Osteocyte (in vitro differentiated cells): ENCODE results near the gene AHNAK2. TPM values are rescaled to one million over a fixed set of nuclear protein-coding genes. Genes with fewer than 3 reads are reported as not detected.

Source experiments
- DNase-seq: peaks from one replicate; pipeline ENCODE4 v3.0.0; 2021; ENCODE audit warnings: mixed read lengths; ENCODE audit not compliant: unreplicated experiment; ENCODE audit errors: extremely low spot score
- H3K27ac Mint-ChIP-seq: one replicate; pipeline ENCODE4 v1.8.0; 2021; ENCODE audit warnings: mild to moderate bottlenecking, mixed read lengths; ENCODE audit not compliant: unreplicated experiment
- H3K27me3 Mint-ChIP-seq: one replicate; pipeline ENCODE4 v1.8.0; 2021; ENCODE audit warnings: mixed read lengths; ENCODE audit not compliant: unreplicated experiment
- H3K36me3 Mint-ChIP-seq: one replicate; pipeline ENCODE4 v1.8.0; 2021; ENCODE audit warnings: mixed read lengths; ENCODE audit not compliant: unreplicated experiment
- H3K4me1 Mint-ChIP-seq: one replicate; pipeline ENCODE4 v1.8.0; 2021; ENCODE audit warnings: mixed read lengths; ENCODE audit not compliant: unreplicated experiment
- H3K4me3 Mint-ChIP-seq: one replicate; pipeline ENCODE4 v1.8.0; 2021; ENCODE audit warnings: mild to moderate bottlenecking, moderate library complexity, mixed read lengths; ENCODE audit not compliant: unreplicated experiment
- H3K9me3 Mint-ChIP-seq: one replicate; pipeline ENCODE4 v1.8.0; 2021; ENCODE audit warnings: mixed read lengths; ENCODE audit not compliant: unreplicated experiment
- total RNA-seq: library from RNA; stranded (reverse); gene quantifications from 2 replicates; pipeline ENCODE4 v1.2.1, GENCODE V29; 2021
- TF ChIP-seq, protein P1 (sequence below): fragments of 200-600 bp; sonication (generic); IDR thresholded peaks from 2 replicates; pipeline ENCODE4 v1.5.0; 2021; ENCODE audit warnings: antibody characterized with exemption, mild to moderate bottlenecking, moderate library complexity

The AHNAK2 gene
- total RNA-seq, 1 donor from 2014 or later, result 145 TPM

- no peak for DNase-seq
- Mint-ChIP-seq H3K36me3 (peaks cover 6% of the 10 kb centered on the region), H3K27ac (no peak overlapping the region), H3K9me3 (no peaks in the 10 kb centered on the region), H3K27me3 (no peaks in the 10 kb centered on the region), H3K4me3 (no peak overlapping the region), H3K4me1 (peaks cover 37% of the 10 kb centered on the region)
- TF ChIP-seq, protein P1, sequence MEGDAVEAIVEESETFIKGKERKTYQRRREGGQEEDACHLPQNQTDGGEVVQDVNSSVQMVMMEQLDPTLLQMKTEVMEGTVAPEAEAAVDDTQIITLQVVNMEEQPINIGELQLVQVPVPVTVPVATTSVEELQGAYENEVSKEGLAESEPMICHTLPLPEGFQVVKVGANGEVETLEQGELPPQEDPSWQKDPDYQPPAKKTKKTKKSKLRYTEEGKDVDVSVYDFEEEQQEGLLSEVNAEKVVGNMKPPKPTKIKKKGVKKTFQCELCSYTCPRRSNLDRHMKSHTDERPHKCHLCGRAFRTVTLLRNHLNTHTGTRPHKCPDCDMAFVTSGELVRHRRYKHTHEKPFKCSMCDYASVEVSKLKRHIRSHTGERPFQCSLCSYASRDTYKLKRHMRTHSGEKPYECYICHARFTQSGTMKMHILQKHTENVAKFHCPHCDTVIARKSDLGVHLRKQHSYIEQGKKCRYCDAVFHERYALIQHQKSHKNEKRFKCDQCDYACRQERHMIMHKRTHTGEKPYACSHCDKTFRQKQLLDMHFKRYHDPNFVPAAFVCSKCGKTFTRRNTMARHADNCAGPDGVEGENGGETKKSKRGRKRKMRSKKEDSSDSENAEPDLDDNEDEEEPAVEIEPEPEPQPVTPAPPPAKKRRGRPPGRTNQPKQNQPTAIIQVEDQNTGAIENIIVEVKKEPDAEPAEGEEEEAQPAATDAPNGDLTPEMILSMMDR, result no peak
These were observed 33.3 kb upstream of the AHNAK2 start for GRCh38 chr14:105011312-105011990.

DNA sequence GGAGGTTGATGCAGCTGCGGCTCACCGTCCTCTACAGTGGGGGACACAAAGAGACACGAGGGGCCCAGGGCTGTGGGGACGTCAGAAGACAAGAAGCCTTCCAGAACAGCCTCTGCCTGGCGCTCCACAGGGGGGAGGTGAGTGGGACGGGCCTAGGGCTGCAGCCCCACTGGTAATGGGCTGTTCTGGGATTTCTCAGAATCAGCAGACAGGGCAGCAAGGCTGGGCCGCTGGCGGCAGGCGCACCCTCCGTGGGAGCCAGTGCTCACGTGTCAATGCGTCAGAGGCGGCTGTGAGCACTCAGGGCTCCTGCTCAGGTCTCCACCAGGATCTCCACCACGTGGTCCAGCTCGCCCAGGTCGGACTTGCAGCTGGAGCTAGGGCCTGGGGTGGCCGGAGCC lies 32.7 kb upstream of the AHNAK2 start:
- no peak for DNase-seq
- TF ChIP-seq, protein P1, result no peak
- no peak overlapping the region for H3K4me3 Mint-ChIP-seq

DNA sequence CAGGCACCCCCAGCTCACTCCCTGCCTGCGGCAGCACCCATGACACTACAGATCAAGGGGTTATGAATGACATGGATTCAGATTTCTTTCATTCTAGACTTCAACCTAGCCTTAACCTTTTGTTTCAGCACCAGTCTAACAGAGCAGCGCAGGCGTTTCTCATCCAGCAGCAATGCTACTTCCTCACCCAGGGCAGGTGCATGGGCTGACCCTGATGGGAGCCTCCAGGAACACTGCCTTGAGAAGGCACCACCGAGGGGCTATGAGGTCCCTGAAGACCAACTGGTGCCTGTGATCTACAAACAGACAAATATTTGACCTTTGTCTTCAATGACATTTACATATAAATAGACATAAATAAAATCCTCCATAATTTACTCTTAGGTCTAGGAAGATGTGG lies 31.9 kb upstream of the AHNAK2 start:
- H3K27me3 Mint-ChIP-seq, result no peaks in the 10 kb centered on the region
- DNase-seq, result no peak
- peaks cover 6% of the 10 kb centered on the region for H3K36me3 Mint-ChIP-seq
- peaks cover 30% of the 10 kb centered on the region for H3K4me1 Mint-ChIP-seq
- H3K27ac Mint-ChIP-seq, result no peak overlapping the region
- H3K4me3 Mint-ChIP-seq, result no peak overlapping the region
- TF ChIP-seq, protein P1, result no peak
- no peaks in the 10 kb centered on the region for H3K9me3 Mint-ChIP-seq

More for the DNA sequence above, 32.7 kb upstream of the AHNAK2 start:
- Mint-ChIP-seq H3K36me3 (peaks cover 6% of the 10 kb centered on the region), H3K9me3 (no peaks in the 10 kb centered on the region), H3K4me1 (peaks cover 33% of the 10 kb centered on the region), H3K27me3 (no peaks in the 10 kb centered on the region), H3K27ac (no peak overlapping the region)

- no peaks in the 10 kb centered on the region for H3K9me3 Mint-ChIP-seq
- H3K27ac Mint-ChIP-seq, result no peak overlapping the region
- DNase-seq, result no peak
- H3K4me1 Mint-ChIP-seq, result peaks cover 8% of the 10 kb centered on the region
- H3K4me3 Mint-ChIP-seq, result no peak overlapping the region
- no peaks in the 10 kb centered on the region for H3K27me3 Mint-ChIP-seq
- H3K36me3 Mint-ChIP-seq, result peaks cover 6% of the 10 kb centered on the region
- TF ChIP-seq, protein P1, result no peak
These were observed 29.6 kb upstream of the AHNAK2 start for GRCh38 chr14:105007593-105008264.

DNA sequence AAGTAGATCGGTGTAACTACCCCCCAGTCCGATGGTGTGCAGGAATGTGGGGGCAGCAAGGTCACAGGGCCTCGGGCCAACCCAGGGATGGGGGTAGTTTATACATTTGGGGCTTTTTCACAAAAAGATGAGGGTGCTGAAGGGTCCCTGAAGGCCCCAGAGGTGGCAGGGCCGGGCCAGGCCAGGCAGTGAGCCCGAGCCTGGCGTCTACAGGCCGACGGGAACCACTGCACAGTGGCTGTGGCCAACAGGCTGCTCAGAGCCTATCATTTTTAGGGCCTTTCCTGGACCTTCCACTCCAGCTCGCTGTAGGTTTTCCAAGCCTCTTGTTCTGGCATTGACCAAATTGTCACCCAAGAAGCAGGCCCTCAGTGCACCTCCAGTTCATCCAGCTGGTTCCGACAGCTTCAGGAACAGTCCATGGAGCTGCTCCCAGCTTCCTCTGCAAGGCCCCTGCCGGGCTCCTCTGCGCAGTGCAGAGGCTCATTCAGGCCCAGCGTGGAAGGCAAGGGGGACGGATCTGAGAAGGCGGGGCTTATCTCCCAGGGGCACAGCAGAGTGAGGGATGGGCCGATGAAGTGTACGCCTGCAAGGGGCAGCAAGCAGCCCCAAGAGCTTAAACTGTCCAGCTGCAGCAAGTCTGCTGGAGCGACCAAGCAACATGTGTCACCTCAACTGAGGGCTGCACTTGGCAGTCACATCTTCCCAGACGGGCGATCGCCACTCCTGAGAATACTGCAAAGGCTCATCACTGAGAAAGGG lies 28.8 kb upstream of the AHNAK2 start:
- Mint-ChIP-seq H3K4me1 (peaks cover under 1% of the 10 kb centered on the region), H3K27ac (no peak overlapping the region), H3K27me3 (no peaks in the 10 kb centered on the region), H3K4me3 (no peak overlapping the region), H3K36me3 (peaks cover 6% of the 10 kb centered on the region), H3K9me3 (no peaks in the 10 kb centered on the region)
- TF ChIP-seq, protein P1, result no peak
- DNase-seq, result no peak
